Hepatocyte (in vitro differentiated cells): Measurements from ENCODE around the gene ARHGAP1. TPM values are rescaled to one million over a fixed set of nuclear protein-coding genes. Genes with fewer than 3 reads are reported as not detected.

ENCODE experiments used
- DNase-seq: peaks from one replicate; pipeline ENCODE4 v3.0.0-alpha.2; 2016; ENCODE audit warnings: low spot score
- H2AFZ ChIP-seq: fragments of 200-600 bp; sonication (generic); 2 replicates; pipeline ENCODE4 v1.6.0; 2016; ENCODE audit warnings: antibody characterized with exemption, mild to moderate bottlenecking
- H3K27ac ChIP-seq: fragments of 200-600 bp; sonication (generic); 2 replicates; pipeline ENCODE4 v1.5.1; 2016; ENCODE audit warnings: mild to moderate bottlenecking
- H3K27me3 ChIP-seq: fragments of 200-600 bp; sonication (generic); 2 replicates; pipeline ENCODE4 v1.6.1; 2016
- H3K36me3 ChIP-seq: fragments of 200-600 bp; sonication (generic); replicated peaks from 2 replicates; pipeline ENCODE4 v1.5.1; 2016; ENCODE audit warnings: low read depth; ENCODE audit not compliant: insufficient read depth
- H3K4me1 ChIP-seq: fragments of 200-600 bp; sonication (generic); 2 replicates; pipeline ENCODE4 v1.5.1; 2016; ENCODE audit warnings: mild to moderate bottlenecking, moderate library complexity; ENCODE audit not compliant: insufficient read depth
- H3K4me2 ChIP-seq: fragments of 200-600 bp; sonication (generic); 2 replicates; pipeline ENCODE4 v1.6.0; 2016
- H3K4me3 ChIP-seq: fragments of 200-600 bp; sonication (generic); 2 replicates; pipeline ENCODE4 v1.5.1; 2016; ENCODE audit warnings: mild to moderate bottlenecking
- H3K79me2 ChIP-seq: fragments of 200-600 bp; sonication (generic); 2 replicates; pipeline ENCODE4 v1.6.0; 2017; ENCODE audit warnings: mild to moderate bottlenecking
- H3K9me2 ChIP-seq: fragments of 200-600 bp; sonication (generic); replicated peaks from 2 replicates; pipeline ENCODE4 v1.6.0; 2017; ENCODE audit warnings: mild to moderate bottlenecking; ENCODE audit not compliant: insufficient read depth
- H3K9me3 ChIP-seq: fragments of 200-600 bp; sonication (generic); 2 replicates; pipeline ENCODE4 v1.5.1; 2016; ENCODE audit warnings: low read depth, mild to moderate bottlenecking
- H4K20me1 ChIP-seq: fragments of 200-600 bp; sonication (generic); 2 replicates; pipeline ENCODE4 v1.6.0; 2016; ENCODE audit warnings: mild to moderate bottlenecking; ENCODE audit not compliant: insufficient read depth, poor library complexity, severe bottlenecking
- CTCF ChIP-seq: fragments of 200-600 bp; sonication (generic); IDR thresholded peaks from 2 replicates; pipeline ENCODE4 v1.5.1; 2016; ENCODE audit warnings: antibody characterized with exemption, mild to moderate bottlenecking; ENCODE audit not compliant: poor library complexity
- EZH2 ChIP-seq: fragments of 200-600 bp; sonication (generic); IDR thresholded peaks from 2 replicates; pipeline ENCODE4 v1.6.1; 2016; ENCODE audit warnings: antibody characterized with exemption, mild to moderate bottlenecking, borderline replicate concordance
- EZH2phosphoT487 ChIP-seq: fragments of 200-600 bp; sonication (generic); IDR thresholded peaks from one replicate; pipeline ENCODE4 v1.6.1; 2018; ENCODE audit warnings: antibody characterized with exemption, mild to moderate bottlenecking, low read depth, moderate library complexity; ENCODE audit not compliant: unreplicated experiment, severe bottlenecking
- WGBS: methylation state at CpG from one replicate; pipeline ENCODE4 v1.1.6; 2016; ENCODE audit warnings: low lambda C conversion rate; ENCODE audit errors: missing lambda C conversion rate; 5-methylcytosine and 5-hydroxymethylcytosine counted together
- polyA plus RNA-seq: library from polyadenylated mRNA; unstranded; fragments of >200 nt; fragmentation: Nextera tagmentation; extraction: Ambion mirVana; gene quantifications from 2 replicates; pipeline ENCODE4 v1.2.1, GENCODE V29; 2016
- total RNA-seq: library from RNA; depleted of rRNA; stranded (reverse); fragments of >200 nt; gene quantifications from 2 replicates; pipeline ENCODE4 v1.2.3, GENCODE V29; 2014

The ARHGAP1 gene
- total and polyA plus RNA-seq, 2 experiments from 2014 or later, result 23.4 to 62.8 TPM

GRCh38 chr11:46697303-46697702 is 3.1 kb downstream of the ARHGAP1 start:
- WGBS, result 89% methylated on average over 3 of the region's 3 CpGs
- H3K27ac ChIP-seq, result no peak overlapping the region

GRCh38 chr11:46696212-46696558 is 4.2 kb downstream of the ARHGAP1 start:
- peaks cover 30% of the 10 kb centered on the region for H3K79me2 ChIP-seq
- no peak overlapping the region for H3K27ac ChIP-seq
- no peaks in the 10 kb centered on the region for H3K27me3 ChIP-seq
- no peak for TF ChIP-seq EZH2phosphoT487
- TF ChIP-seq CTCF, result no peak
- TF ChIP-seq EZH2, result no peak
- no peak overlapping the region for H3K4me2 ChIP-seq
- no peaks in the 10 kb centered on the region for H3K9me3 ChIP-seq
- no peak overlapping the region for H3K4me3 ChIP-seq
- no peak for DNase-seq
- peaks cover 5% of the 10 kb centered on the region for H4K20me1 ChIP-seq
- 95% methylated on average over 11 of the region's 11 CpGs for WGBS
- peaks cover 9% of the 10 kb centered on the region for H3K4me1 ChIP-seq
- no peaks in the 10 kb centered on the region for H3K36me3 ChIP-seq
- H3K9me2 ChIP-seq, result no peaks in the 10 kb centered on the region
- H2AFZ ChIP-seq, result no peak overlapping the region

More at GRCh38 chr11:46697303-46697702, 3.1 kb downstream of the ARHGAP1 start:
- Histone ChIP-seq H3K9me3 (no peaks in the 10 kb centered on the region), H3K4me2 (no peak overlapping the region), H4K20me1 (peaks cover 5% of the 10 kb centered on the region), H3K27me3 (no peaks in the 10 kb centered on the region), H2AFZ (no peak overlapping the region), H3K4me3 (no peak overlapping the region), H3K79me2 (peaks cover 41% of the 10 kb centered on the region), H3K4me1 (peaks cover 15% of the 10 kb centered on the region), H3K9me2 (no peaks in the 10 kb centered on the region), H3K36me3 (no peaks in the 10 kb centered on the region)
- DNase-seq, result no peak
- TF ChIP-seq CTCF (no peak), EZH2phosphoT487 (no peak), EZH2 (no peak)

GRCh38 chr11:46695345-46696211 is 4.8 kb downstream of the ARHGAP1 start:
- Histone ChIP-seq H3K79me2 (peaks cover 27% of the 10 kb centered on the region), H3K4me3 (no peak overlapping the region), H2AFZ (no peak overlapping the region), H3K9me2 (no peaks in the 10 kb centered on the region), H3K9me3 (no peaks in the 10 kb centered on the region), H3K36me3 (no peaks in the 10 kb centered on the region), H3K4me2 (no peak overlapping the region), H3K27me3 (no peaks in the 10 kb centered on the region), H3K4me1 (peaks cover 9% of the 10 kb centered on the region), H3K27ac (no peak overlapping the region), H4K20me1 (peaks cover 5% of the 10 kb centered on the region)
- DNase-seq, result no peak
- TF ChIP-seq CTCF (no peak), EZH2phosphoT487 (no peak), EZH2 (no peak)
- WGBS, result 95% methylated on average over 12 of the region's 12 CpGs
